GM12878 (cell line): Measurements from ENCODE around the gene BDKRB2. TPM values are rescaled to one million over a fixed set of nuclear protein-coding genes. Genes with fewer than 3 reads are reported as not detected.

Source experiments
- ATAC-seq: fragments of 200-7000 bp; cut with Tn5 transposase; 3 replicates; pipeline ENCODE4 v1.9.1; 2020; ENCODE audit warnings: mild to moderate bottlenecking, moderate library complexity
- BruUV-seq: library from RNA; stranded (reverse); fragments of 400-500 nt; replicated peaks from 2 replicates; lab custom pipeline; 2021; lab: Mats Ljungman, UMichigan
- CTCF ChIA-PET: fragments of 300-600 bp; sonication (Branson Sonifier 250); formaldehyde crosslinking; extraction: SDS; loops from one replicate; lab custom pipeline; 2021; ENCODE audit warnings: inconsistent platforms; lab: Yijun Ruan, JAX
- POLR2A ChIA-PET: fragments of 350-600 bp; formaldehyde crosslinking; extraction: SDS; loops from one replicate; lab custom pipeline; 2021; ENCODE audit warnings: inconsistent platforms; lab: Charles Lee
- RAD21 ChIA-PET: fragments of 300-600 bp; sonication (Branson Sonifier 250); formaldehyde crosslinking; loops from one replicate; lab custom pipeline; 2023; ENCODE audit warnings: antibody characterized with exemption; ENCODE audit not compliant: unreplicated experiment; lab: Charles Lee
- SMC1A ChIA-PET: fragments of 300-600 bp; sonication (Branson Sonifier 250); formaldehyde crosslinking; loops from one replicate; lab custom pipeline; 2023; ENCODE audit not compliant: unreplicated experiment, uncharacterized antibody; lab: Charles Lee
- DNase-seq: peaks from one replicate; pipeline ENCODE4 v3.0.0-alpha.2; 2011; ENCODE audit warnings: low read depth, low spot score
- FAIRE-seq: peaks from 3 replicates; lab custom pipeline; 2011; peaks lifted over from hg19 to GRCh38; lab: Jason Lieb, UNC
- H2AFZ ChIP-seq: 2 replicates; pipeline ENCODE4 v1.6.0; 2011; ENCODE audit warnings: low read depth, low read length, control low read depth; ENCODE audit not compliant: control insufficient read depth
- H3K27ac ChIP-seq: 2 replicates; pipeline ENCODE4 v1.5.1; 2011; ENCODE audit warnings: control low read depth; ENCODE audit not compliant: control insufficient read depth, insufficient read depth
- H3K27me3 ChIP-seq, 2 experiments: replicated peaks in 1 of 2; 2 replicates each; pipeline versions ENCODE4 v1.6.0 to v1.6.1; 2011; ENCODE audit warnings: low read length in 1 of 2; ENCODE audit not compliant: control insufficient read depth in 2 of 2, insufficient read depth in 2 of 2
- H3K36me3 ChIP-seq, 2 experiments: 2 replicates each; pipeline ENCODE4 v1.5.1; 2011; ENCODE audit warnings: low read length in 1 of 2; ENCODE audit not compliant: control insufficient read depth in 2 of 2, insufficient read depth in 2 of 2
- H3K4me1 ChIP-seq: 2 replicates; pipeline ENCODE4 v1.6.1; 2011; ENCODE audit warnings: mild to moderate bottlenecking, low read length, moderate library complexity, mixed read lengths; ENCODE audit not compliant: control insufficient read depth, insufficient read depth
- H3K4me2 ChIP-seq: 2 replicates; pipeline ENCODE4 v1.6.0; 2011; ENCODE audit warnings: control low read depth; ENCODE audit not compliant: control insufficient read depth, insufficient read depth
- H3K4me3 ChIP-seq: fragments of 200-600 bp; sonication (generic); 2 replicates; pipeline ENCODE4 v1.5.1; 2016
- H3K79me2 ChIP-seq: 2 replicates; pipeline ENCODE4 v1.6.0; 2011; ENCODE audit warnings: low read length; ENCODE audit not compliant: control insufficient read depth, insufficient read depth
- H3K9ac ChIP-seq: 2 replicates; pipeline ENCODE4 v1.8.0; 2011; ENCODE audit warnings: low read length, control low read depth, mixed read lengths; ENCODE audit not compliant: control insufficient read depth, insufficient read depth
- H3K9me3 ChIP-seq: replicated peaks from 3 replicates; pipeline ENCODE4 v1.5.1; 2011; ENCODE audit warnings: mild to moderate bottlenecking, low read length; ENCODE audit not compliant: control insufficient read depth, insufficient read depth
- H4K20me1 ChIP-seq: 2 replicates; pipeline ENCODE4 v1.6.0; 2011; ENCODE audit not compliant: control insufficient read depth, insufficient read depth
- CUX1 ChIP-seq: IDR thresholded peaks from 2 replicates; pipeline ENCODE4 v1.6.1; 2012; ENCODE audit warnings: improper control_type of control experiment, low read depth, low read length; ENCODE audit not compliant: insufficient replicate concordance
- HCFC1 ChIP-seq: fragments of 150-350 bp; IDR thresholded peaks from 2 replicates; pipeline ENCODE4 v1.6.1; 2014; ENCODE audit warnings: low read length
- IKZF1 ChIP-seq: fragments of 450-650 bp; conservative IDR thresholded peaks from 2 replicates; pipeline ENCODE4 v1.6.1; 2017; ENCODE audit warnings: antibody characterized with exemption, mild to moderate bottlenecking
- JUND ChIP-seq: IDR thresholded peaks from 2 replicates; pipeline ENCODE4 v1.6.1; 2012; ENCODE audit warnings: low read depth, mild to moderate bottlenecking, low read length, improper control_type of control experiment, moderate library complexity
- KLF5 ChIP-seq: fragments of 450-650 bp; IDR thresholded peaks from 2 replicates; pipeline ENCODE4 v1.6.1; 2014; ENCODE audit warnings: mild to moderate bottlenecking; ENCODE audit not compliant: partially characterized antibody
- POLR2AphosphoS2 ChIP-seq: IDR thresholded peaks from 2 replicates; pipeline ENCODE4 v1.6.1; 2011; ENCODE audit warnings: low read depth, mild to moderate bottlenecking, low read length, improper control_type of control experiment, moderate library complexity
- RUNX3 ChIP-seq: IDR thresholded peaks from 2 replicates; pipeline ENCODE4 v1.6.1; 2012; ENCODE audit warnings: low read length, inconsistent platforms
- TCF3 ChIP-seq: IDR thresholded peaks from 2 replicates; pipeline ENCODE4 v1.6.1; 2012; ENCODE audit warnings: low read depth, mild to moderate bottlenecking, low read length, borderline replicate concordance; ENCODE audit not compliant: insufficient read depth
- ZNF207 ChIP-seq: fragments of 450-650 bp; IDR thresholded peaks from 2 replicates; pipeline ENCODE4 v1.6.1; 2014; ENCODE audit warnings: antibody characterized with exemption, mild to moderate bottlenecking, borderline replicate concordance
- ZNF217 ChIP-seq: fragments of 450-650 bp; IDR thresholded peaks from 2 replicates; pipeline ENCODE4 v1.6.1; 2017; ENCODE audit warnings: antibody characterized with exemption, mild to moderate bottlenecking
- ZNF384 ChIP-seq: IDR thresholded peaks from 2 replicates; pipeline ENCODE4 v1.6.1; 2012; ENCODE audit warnings: low read depth, mild to moderate bottlenecking, low read length, improper control_type of control experiment, borderline replicate concordance
- WGBS: methylation state at CpG from one replicate; pipeline ENCODE4 v1.1.6; 2016; ENCODE audit warnings: low lambda C conversion rate; ENCODE audit not compliant: insufficient replicate concordance, insufficient coverage; ENCODE audit errors: missing lambda C conversion rate; 5-methylcytosine and 5-hydroxymethylcytosine counted together
- in situ Hi-C: fragments of 300-500 bp; cut with MboI; formaldehyde crosslinking; loops from 9 replicates; pipeline ENCODE4 v1.14.3; 2018; ENCODE audit warnings: mixed read lengths
- intact Hi-C: fragments of 100-400 bp; cut with micrococcal nuclease; formaldehyde crosslinking; loops from one replicate; pipeline ENCODE4 v1.14.2; 2022; ENCODE audit not compliant: unreplicated experiment
- polyA plus RNA-seq, 11 experiments: library from polyadenylated mRNA; depleted of rRNA in 4 of 11; unstranded in 6 of 11; stranded (reverse) in 5 of 11; fragments of >200 nt; fragmentation: Nextera tagmentation in 4 of 11; fragmentation: Illumina TruSeq in 1 of 11; extraction: Ambion mirVana in 4 of 11; extraction: Trizol in 1 of 11; gene quantifications; 1 replicate in 1 of 11; 2 replicates in 10 of 11; pipeline versions ENCODE4 v1.2.1 to v1.2.3, GENCODE V29; 2011 to 2016; ENCODE audit warnings: inconsistent platforms in 2 of 11, missing spikeins in 2 of 11, low read depth in 1 of 11
- total RNA-seq, 4 experiments: library from RNA; depleted of rRNA in 3 of 4; stranded (reverse); fragments of >200 nt in 3 of 4; fragmentation: Illumina TruSeq in 1 of 4; extraction: Trizol in 1 of 4; gene quantifications; 2 replicates each; pipeline versions ENCODE4 v1.2.1 to v1.2.3, GENCODE V29; 2013 to 2021
- TF ChIP-seq, protein P1 (sequence below): fragments of 450-650 bp; IDR thresholded peaks from 2 replicates; pipeline ENCODE4 v1.6.1; 2017; ENCODE audit warnings: borderline replicate concordance
- TF ChIP-seq, protein P2 (sequence below): fragments of 450-650 bp; IDR thresholded peaks from 2 replicates; pipeline ENCODE4 v1.6.1; 2018; ENCODE audit warnings: borderline replicate concordance, mild to moderate bottlenecking; ENCODE audit not compliant: partially characterized antibody

BDKRB2 gene
- total and polyA plus RNA-seq, 10 of the 15 experiments (the other 5 are each of a cell fraction or from before 2014, with no cell fraction given), result 0.08 TPM; not detected in 9

DNA sequence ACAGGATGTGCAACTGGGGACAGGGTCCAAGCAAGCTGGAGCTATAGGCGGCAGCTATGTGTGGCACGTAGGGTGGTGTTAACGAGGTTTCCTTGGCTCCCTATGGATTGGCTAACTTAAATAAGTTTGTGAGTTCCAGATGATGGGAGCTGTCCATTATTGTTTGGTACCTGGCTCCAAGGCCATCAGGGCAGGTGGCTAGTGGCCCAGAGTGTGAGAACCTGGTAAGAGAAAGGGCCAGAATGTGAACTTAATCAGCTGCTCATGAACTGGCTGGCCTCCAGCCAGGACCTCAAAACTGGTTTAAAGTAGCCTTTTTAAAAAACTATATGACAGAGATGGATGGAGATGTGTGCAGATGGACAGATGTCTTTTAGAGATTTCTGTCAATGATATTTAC is 1.5 kb upstream of the BDKRB2 start:
- POLR2A ChIA-PET, result interaction anchor here (0.7 kb wide), 1 partner anchor 25 kb away, joined by 3 read pairs; no protein-coding TSS in a partner anchor
- Histone ChIP-seq H3K36me3 (no peaks in the 10 kb centered on the region), H3K4me2 (no peak overlapping the region)
- TF ChIP-seq IKZF1 (no peak), KLF5 (no peak), RUNX3 (no peak), ZNF384 (no peak), JUND (no peak), HCFC1 (no peak), ZNF207 (no peak), POLR2AphosphoS2 (no peak), TCF3 (no peak), CUX1 (no peak), ZNF217 (no peak)
- TF ChIP-seq, protein P1, sequence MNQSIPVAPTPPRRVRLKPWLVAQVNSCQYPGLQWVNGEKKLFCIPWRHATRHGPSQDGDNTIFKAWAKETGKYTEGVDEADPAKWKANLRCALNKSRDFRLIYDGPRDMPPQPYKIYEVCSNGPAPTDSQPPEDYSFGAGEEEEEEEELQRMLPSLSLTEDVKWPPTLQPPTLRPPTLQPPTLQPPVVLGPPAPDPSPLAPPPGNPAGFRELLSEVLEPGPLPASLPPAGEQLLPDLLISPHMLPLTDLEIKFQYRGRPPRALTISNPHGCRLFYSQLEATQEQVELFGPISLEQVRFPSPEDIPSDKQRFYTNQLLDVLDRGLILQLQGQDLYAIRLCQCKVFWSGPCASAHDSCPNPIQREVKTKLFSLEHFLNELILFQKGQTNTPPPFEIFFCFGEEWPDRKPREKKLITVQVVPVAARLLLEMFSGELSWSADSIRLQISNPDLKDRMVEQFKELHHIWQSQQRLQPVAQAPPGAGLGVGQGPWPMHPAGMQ, result no peak
- TF ChIP-seq, protein P2, sequence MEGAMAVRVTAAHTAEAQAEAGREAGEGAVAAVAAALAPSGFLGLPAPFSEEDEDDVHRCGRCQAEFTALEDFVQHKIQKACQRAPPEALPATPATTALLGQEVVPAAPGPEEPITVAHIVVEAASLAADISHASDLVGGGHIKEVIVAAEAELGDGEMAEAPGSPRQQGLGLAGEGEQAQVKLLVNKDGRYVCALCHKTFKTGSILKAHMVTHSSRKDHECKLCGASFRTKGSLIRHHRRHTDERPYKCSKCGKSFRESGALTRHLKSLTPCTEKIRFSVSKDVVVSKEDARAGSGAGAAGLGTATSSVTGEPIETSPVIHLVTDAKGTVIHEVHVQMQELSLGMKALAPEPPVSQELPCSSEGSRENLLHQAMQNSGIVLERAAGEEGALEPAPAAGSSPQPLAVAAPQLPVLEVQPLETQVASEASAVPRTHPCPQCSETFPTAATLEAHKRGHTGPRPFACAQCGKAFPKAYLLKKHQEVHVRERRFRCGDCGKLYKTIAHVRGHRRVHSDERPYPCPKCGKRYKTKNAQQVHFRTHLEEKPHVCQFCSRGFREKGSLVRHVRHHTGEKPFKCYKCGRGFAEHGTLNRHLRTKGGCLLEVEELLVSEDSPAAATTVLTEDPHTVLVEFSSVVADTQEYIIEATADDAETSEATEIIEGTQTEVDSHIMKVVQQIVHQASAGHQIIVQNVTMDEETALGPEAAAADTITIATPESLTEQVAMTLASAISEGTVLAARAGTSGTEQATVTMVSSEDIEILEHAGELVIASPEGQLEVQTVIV, result no peak
- TF ChIP-seq, all 136 proteins: peak for 0
- Histone ChIP-seq H3K9ac (no peak overlapping the region), H3K27ac (no peak overlapping the region), H4K20me1 (no peaks in the 10 kb centered on the region), H3K4me3 (no peak overlapping the region), H3K79me2 (no peaks in the 10 kb centered on the region), H3K4me1 (no peaks in the 10 kb centered on the region), H3K27me3 (peaks cover 2 to 8% of the 10 kb centered on the region in 2 experiments; a peak in 3 of 4 replicates), H2AFZ (no peak overlapping the region), H3K9me3 (no peaks in the 10 kb centered on the region)
- 46% methylated on average over 3 of the region's 3 CpGs for WGBS
- SMC1A ChIA-PET, result no interaction called here
- no TSS peak for BruUV-seq
- RAD21 ChIA-PET, result no interaction called here
- FAIRE-seq (no peak), DNase-seq (no peak), ATAC-seq (no peak)
- intact Hi-C loops (no loop called here), in situ Hi-C loops (no loop called here)
- CTCF ChIA-PET, result no interaction called here
